ENCODE results near the gene LRFN4.

LRFN4 gene

DNA sequence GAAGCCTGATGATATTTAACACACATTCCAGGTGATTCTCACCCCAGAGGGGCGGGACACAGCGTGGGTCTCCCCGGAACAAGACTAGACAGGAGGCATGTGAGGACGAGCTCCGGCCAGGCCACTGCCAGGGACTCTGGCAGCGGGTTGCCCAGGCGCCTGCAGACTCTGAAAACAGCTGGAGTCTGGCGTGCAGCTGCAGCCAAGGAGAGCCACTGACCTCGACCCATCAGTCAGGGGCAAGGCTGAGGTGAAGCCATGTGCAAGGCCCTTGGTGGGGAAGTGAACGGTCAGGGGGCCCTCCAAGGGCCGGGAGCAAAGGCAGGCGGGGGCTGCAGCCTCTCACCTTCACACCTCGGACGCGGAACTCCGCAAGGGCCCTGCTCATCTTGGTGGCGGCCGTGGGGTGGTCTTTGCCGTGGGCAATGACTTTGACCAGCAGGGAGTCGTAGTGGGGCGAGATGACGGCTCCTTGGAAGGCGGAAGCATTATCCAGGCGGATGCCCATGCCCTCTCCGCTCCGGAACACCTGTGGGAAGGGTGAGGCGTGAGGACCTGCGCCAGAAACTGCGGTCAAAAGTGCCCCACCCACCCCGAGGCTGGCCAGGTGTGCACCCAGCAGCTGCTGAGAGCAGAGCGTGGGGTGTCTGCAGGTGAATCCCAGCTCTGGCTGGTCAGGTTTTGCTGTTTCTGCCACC, 6.7 kb downstream of the LRFN4 start:
- no peak overlapping the region for H3K27ac ChIP-seq
- TF ChIP-seq, protein P1, sequence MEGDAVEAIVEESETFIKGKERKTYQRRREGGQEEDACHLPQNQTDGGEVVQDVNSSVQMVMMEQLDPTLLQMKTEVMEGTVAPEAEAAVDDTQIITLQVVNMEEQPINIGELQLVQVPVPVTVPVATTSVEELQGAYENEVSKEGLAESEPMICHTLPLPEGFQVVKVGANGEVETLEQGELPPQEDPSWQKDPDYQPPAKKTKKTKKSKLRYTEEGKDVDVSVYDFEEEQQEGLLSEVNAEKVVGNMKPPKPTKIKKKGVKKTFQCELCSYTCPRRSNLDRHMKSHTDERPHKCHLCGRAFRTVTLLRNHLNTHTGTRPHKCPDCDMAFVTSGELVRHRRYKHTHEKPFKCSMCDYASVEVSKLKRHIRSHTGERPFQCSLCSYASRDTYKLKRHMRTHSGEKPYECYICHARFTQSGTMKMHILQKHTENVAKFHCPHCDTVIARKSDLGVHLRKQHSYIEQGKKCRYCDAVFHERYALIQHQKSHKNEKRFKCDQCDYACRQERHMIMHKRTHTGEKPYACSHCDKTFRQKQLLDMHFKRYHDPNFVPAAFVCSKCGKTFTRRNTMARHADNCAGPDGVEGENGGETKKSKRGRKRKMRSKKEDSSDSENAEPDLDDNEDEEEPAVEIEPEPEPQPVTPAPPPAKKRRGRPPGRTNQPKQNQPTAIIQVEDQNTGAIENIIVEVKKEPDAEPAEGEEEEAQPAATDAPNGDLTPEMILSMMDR (IDR thresholded peaks at IDR 0.05) = no peak
- TF ChIP-seq ZFX (IDR thresholded peaks at IDR 0.05; ENCODE audit: borderline replicate concordance) = no peak

DNA sequence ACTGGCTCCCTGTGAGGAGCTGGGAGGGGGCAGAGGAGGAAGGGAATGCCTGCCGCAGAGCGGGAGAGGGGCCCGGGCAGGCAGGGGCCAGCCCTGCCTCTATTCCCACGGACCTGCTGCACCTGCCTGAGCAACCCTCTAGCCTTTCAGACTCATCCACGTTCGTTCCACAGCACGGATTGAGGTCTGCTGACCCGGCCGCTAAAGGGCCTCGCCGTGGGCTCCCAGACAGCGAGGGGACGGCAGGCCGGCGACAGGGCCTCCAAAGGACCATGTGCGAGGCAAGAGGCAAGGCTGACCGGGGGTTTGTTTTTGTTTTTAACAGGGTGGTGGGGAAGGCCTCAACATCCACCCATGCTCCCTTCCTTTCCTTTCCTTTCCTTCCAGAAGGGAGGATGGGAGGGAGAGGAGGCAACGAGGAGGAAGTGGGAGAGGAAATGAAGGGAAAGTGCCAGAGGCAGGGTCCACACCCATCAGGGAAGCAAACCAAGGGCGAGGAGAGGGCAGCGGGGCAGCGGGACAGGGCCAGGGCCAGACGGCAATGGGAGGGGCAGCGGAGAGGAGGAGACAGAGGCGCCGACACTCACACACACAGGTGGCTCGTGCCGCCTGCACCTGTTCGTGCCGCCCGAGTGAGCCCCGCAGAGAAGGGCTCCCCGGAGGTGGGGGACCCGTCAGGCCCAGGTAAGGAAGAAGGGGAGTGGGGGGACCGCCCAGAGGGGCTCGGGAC, 7.5 kb downstream of the LRFN4 start:
- TF ChIP-seq, protein P1 (IDR thresholded peaks at IDR 0.05) = no peak
- no peak for TF ChIP-seq ZFX (IDR thresholded peaks at IDR 0.05; ENCODE audit: borderline replicate concordance)
- H3K27ac ChIP-seq = no peak overlapping the region

DNA sequence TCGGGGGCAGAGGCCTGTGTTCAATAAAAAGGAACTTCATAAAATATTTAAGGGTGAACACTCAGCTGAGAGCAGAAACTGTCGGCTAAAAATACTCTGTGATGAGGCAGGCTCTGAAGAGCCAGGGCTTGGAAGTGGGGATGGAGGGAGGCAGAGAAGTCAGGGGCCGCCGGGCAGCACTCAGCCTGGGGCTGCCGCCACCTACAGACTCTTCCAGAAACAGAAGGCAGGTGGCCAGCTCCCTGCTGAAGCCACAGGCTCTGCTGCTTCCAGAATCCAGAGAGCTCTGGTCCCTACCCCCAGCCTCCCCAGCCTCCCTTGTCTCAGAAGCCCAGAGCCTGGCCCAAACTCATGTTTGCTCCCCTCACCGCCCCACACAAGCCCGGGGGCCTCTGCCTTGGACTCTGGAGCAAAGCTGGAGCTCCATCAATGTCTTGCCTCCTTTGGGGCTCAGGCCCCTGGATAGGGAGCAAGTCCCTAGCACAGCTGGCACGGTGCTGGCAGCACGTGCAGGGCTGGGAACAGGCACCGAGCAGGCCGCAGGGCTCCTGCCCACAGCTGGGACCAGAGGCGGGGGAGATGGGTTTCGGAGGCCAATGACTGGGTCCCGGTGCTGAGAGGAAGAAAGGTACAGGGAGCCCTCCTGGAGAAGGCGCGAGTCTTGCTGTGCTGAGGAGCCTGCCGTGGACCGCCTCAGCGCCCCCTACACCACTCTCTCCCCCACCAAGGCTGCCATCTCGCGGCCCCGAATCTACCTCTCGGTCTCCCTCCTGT, 8.2 kb downstream of the LRFN4 start:
- TF ChIP-seq, protein P1 (IDR thresholded peaks at IDR 0.05) = no peak
- TF ChIP-seq ZFX (IDR thresholded peaks at IDR 0.05; ENCODE audit: borderline replicate concordance) = no peak
- no peak overlapping the region for H3K27ac ChIP-seq

DNA sequence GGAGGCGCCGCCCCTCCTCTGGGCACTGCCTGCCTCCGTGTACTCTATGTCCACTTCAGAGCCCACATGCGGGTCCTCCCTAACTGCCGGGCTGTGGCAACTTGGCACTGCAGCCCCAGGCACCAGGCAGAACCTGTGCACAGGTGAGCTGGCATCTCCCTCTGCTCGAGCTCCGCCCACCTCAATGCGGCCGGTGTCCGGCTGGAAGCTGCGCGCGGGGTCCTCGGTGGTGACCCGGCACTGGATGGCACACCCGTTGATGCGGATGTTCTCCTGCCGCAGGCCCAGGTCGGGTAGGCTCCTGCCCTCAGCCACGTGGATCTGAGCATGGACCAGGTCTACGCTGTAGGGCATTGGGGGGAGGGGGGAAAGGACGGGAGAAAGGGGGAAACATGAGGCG, 9.1 kb downstream of the LRFN4 start:
- TF ChIP-seq, protein P1 (IDR thresholded peaks at IDR 0.05) = no peak
- no peak for TF ChIP-seq ZFX (IDR thresholded peaks at IDR 0.05; ENCODE audit: borderline replicate concordance)

DNA sequence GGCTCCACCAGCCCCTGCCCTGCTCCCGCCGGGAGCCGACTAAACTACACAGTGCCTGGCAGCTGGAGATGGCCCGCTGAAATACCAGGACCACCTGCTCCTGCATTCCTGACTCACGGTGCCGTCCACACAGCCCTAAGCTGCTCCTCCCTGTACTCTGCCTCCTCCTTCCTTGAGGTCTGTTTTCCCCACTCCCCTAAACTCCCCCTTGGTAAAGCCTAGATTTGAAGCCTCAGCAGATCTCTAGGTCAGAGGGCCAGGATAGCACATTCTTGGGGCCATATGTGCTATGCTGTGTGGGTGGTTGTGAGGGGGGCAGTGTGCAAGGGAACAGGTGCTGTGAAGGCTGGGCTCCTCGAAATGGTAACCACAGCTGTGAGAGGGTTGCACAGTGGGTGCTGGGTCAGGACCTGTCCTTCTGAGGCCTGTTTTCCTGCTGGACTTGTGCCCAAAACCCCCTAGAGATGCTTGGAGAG, 9.7 kb downstream of the LRFN4 start:
- H3K27ac ChIP-seq = no peak overlapping the region
- TF ChIP-seq ZFX (IDR thresholded peaks at IDR 0.05; ENCODE audit: borderline replicate concordance) = no peak
- TF ChIP-seq, protein P1 (IDR thresholded peaks at IDR 0.05) = no peak

More for the DNA sequence above, 9.1 kb downstream of the LRFN4 start:
- H3K27ac ChIP-seq = no peak overlapping the region

DNA sequence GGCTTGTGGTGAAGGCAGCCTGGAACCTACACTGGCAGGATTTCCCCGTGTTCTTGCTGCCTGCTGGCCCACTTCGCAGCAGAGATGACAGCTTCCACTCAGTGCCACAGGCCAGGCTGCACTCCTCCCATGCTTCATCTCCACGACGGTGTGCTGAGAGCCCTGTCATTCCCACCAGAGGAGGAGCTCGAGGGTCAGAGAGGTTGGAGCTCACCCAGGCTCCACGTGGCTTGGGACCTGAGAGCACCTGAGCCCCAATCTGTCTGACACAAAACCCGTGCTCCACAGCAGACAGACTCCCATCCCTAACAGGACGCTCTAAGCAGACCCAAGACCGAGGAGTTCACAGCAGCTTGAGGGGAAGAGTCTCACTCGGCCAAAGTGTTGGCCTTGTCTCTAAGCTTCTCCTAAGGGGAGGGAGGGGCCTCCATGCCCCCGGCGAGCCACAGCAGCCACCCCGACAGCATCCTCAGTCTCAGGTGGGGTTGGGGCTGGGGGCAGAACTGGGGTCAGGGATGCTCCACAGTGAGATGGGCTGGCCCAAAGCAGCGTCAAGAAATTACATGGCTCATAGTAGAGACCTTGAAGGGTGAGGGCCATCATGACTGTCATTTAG, 10.7 kb downstream of the LRFN4 start:
- H3K27ac ChIP-seq = no peak overlapping the region
- TF ChIP-seq, protein P1 (IDR thresholded peaks at IDR 0.05) = no peak
- TF ChIP-seq ZFX (IDR thresholded peaks at IDR 0.05; ENCODE audit: borderline replicate concordance) = no peak
